H9 (cell line): Measurements from ENCODE around the gene URI1. TPM values are rescaled to one million over a fixed set of nuclear protein-coding genes. Genes with fewer than 3 reads are reported as not detected.
A peak's percentile ranks its signal among the peaks of the same experiment; 100 is the strongest.

Experiments
- DNase-seq: peaks from one replicate; pipeline ENCODE4 v3.0.0-alpha.2; 2017
- H2AFZ ChIP-seq: one replicate; pipeline ENCODE4 v1.6.1; 2013; ENCODE audit warnings: mild to moderate bottlenecking, low read length, control low read depth, moderate library complexity
- H2AK5ac ChIP-seq: 2 replicates; pipeline ENCODE4 v1.6.1; 2013; ENCODE audit warnings: low read length, control low read depth, mixed read lengths; ENCODE audit not compliant: insufficient read length
- H2BK120ac ChIP-seq: one replicate; pipeline ENCODE4 v1.6.1; 2013; ENCODE audit warnings: low read depth, mild to moderate bottlenecking, low read length, control low read depth, inconsistent platforms; ENCODE audit not compliant: poor library complexity, severe bottlenecking
- H2BK12ac ChIP-seq: 2 replicates; pipeline ENCODE4 v1.6.1; 2013; ENCODE audit warnings: low read length, control low read depth, mixed read lengths, low read depth; ENCODE audit not compliant: insufficient read length
- H2BK15ac ChIP-seq: 2 replicates; pipeline ENCODE4 v1.6.1; 2013; ENCODE audit warnings: low read depth, low read length, control low read depth
- H2BK20ac ChIP-seq: one replicate; pipeline ENCODE4 v1.6.1; 2013; ENCODE audit warnings: low read depth, mild to moderate bottlenecking, low read length, control low read depth, inconsistent platforms; ENCODE audit not compliant: poor library complexity, severe bottlenecking
- H2BK5ac ChIP-seq: 2 replicates; pipeline ENCODE4 v1.6.1; 2013; ENCODE audit warnings: low read length, control low read depth, mixed read lengths; ENCODE audit not compliant: insufficient read length
- H3K14ac ChIP-seq: 2 replicates; pipeline ENCODE4 v1.6.1; 2013; ENCODE audit warnings: low read length, control low read depth; ENCODE audit not compliant: insufficient read depth
- H3K18ac ChIP-seq: 2 replicates; pipeline ENCODE4 v1.6.1; 2013; ENCODE audit warnings: low read depth, mild to moderate bottlenecking, mixed read lengths, low read length, control low read depth; ENCODE audit not compliant: insufficient read length
- H3K23ac ChIP-seq: 2 replicates; pipeline ENCODE4 v1.6.1; 2013; ENCODE audit warnings: low read length, control low read depth, mixed read lengths, low read depth; ENCODE audit not compliant: insufficient read length
- H3K23me2 ChIP-seq: 2 replicates; pipeline ENCODE4 v1.6.1; 2013; ENCODE audit warnings: low read depth, mild to moderate bottlenecking, mixed read lengths, low read length, control low read depth; ENCODE audit not compliant: insufficient read length, poor library complexity, severe bottlenecking
- H3K27ac ChIP-seq: 2 replicates; pipeline ENCODE4 v1.5.1; 2013; ENCODE audit warnings: low read length, control low read depth, mixed read lengths, low read depth; ENCODE audit not compliant: insufficient read length
- H3K27me3 ChIP-seq: 2 replicates; pipeline ENCODE4 v1.6.1; 2013; ENCODE audit warnings: low read length, control low read depth, inconsistent platforms; ENCODE audit not compliant: insufficient read depth
- H3K4ac ChIP-seq: 2 replicates; pipeline ENCODE4 v1.6.1; 2013; ENCODE audit warnings: low read depth, mild to moderate bottlenecking, control low read depth, inconsistent platforms, low read length, moderate library complexity
- H3K4me1 ChIP-seq: 2 replicates; pipeline ENCODE4 v1.6.1; 2013; ENCODE audit warnings: low read length, control low read depth, inconsistent platforms; ENCODE audit not compliant: insufficient read depth
- H3K4me2 ChIP-seq: 2 replicates; pipeline ENCODE4 v1.6.1; 2013; ENCODE audit warnings: low read length, control low read depth, mixed read lengths; ENCODE audit not compliant: insufficient read length, insufficient read depth
- H3K56ac ChIP-seq: 2 replicates; pipeline ENCODE4 v1.6.1; 2013; ENCODE audit warnings: low read depth, mild to moderate bottlenecking, mixed read lengths, low read length, control low read depth; ENCODE audit not compliant: insufficient read length
- H3K79me1 ChIP-seq: 2 replicates; pipeline ENCODE4 v1.6.1; 2013; ENCODE audit warnings: low read depth, mild to moderate bottlenecking, moderate library complexity, low read length, control low read depth, inconsistent platforms; ENCODE audit not compliant: insufficient read depth, poor library complexity, severe bottlenecking
- H3K79me2 ChIP-seq: 2 replicates; pipeline ENCODE4 v1.6.1; 2013; ENCODE audit warnings: low read length, control low read depth, inconsistent platforms; ENCODE audit not compliant: insufficient read depth
- H3K9ac ChIP-seq: 2 replicates; pipeline ENCODE4 v1.6.1; 2013; ENCODE audit warnings: low read length, control low read depth, mixed read lengths; ENCODE audit not compliant: insufficient read length; ENCODE audit errors: extremely low read depth
- H3K9me3 ChIP-seq: one replicate; pipeline ENCODE4 v1.6.1; 2013; ENCODE audit warnings: low read depth, low read length, inconsistent platforms; ENCODE audit not compliant: control insufficient read depth
- H3T11ph ChIP-seq: one replicate; pipeline ENCODE4 v1.6.1; 2013; ENCODE audit warnings: mild to moderate bottlenecking, low read length, control low read depth, inconsistent platforms
- H4K20me1 ChIP-seq: one replicate; pipeline ENCODE4 v1.6.1; 2013; ENCODE audit not compliant: control insufficient read depth, insufficient read length, insufficient read depth
- H4K5ac ChIP-seq: 2 replicates; pipeline ENCODE4 v1.6.1; 2013; ENCODE audit warnings: low read depth, mild to moderate bottlenecking, mixed read lengths, low read length, control low read depth; ENCODE audit not compliant: insufficient read length
- H4K8ac ChIP-seq: replicated peaks from 2 replicates; pipeline ENCODE4 v1.6.1; 2013; ENCODE audit warnings: low read length, control low read depth, mixed read lengths, low read depth; ENCODE audit not compliant: insufficient read length
- H4K91ac ChIP-seq: 2 replicates; pipeline ENCODE4 v1.6.1; 2013; ENCODE audit warnings: low read depth, mild to moderate bottlenecking, moderate library complexity, mixed read lengths, low read length, control low read depth; ENCODE audit not compliant: insufficient read length
- H3K27ac Mint-ChIP-seq, 3 experiments: 2 replicates in 2 of 3; 3 replicates in 1 of 3; pipeline ENCODE4 v1.8.0; 2020 to 2021; ENCODE audit warnings: mixed read lengths in 3 of 3, mild to moderate bottlenecking in 1 of 3, moderate library complexity in 1 of 3
- H3K27me3 Mint-ChIP-seq: 2 replicates; pipeline ENCODE4 v1.8.0; 2021; ENCODE audit warnings: low read depth, mild to moderate bottlenecking, moderate library complexity, mixed read lengths
- H3K36me3 Mint-ChIP-seq, 3 experiments: 2 replicates in 2 of 3; 3 replicates in 1 of 3; pipeline ENCODE4 v1.8.0; 2020 to 2021; ENCODE audit warnings: low read depth in 3 of 3, mixed read lengths in 3 of 3; ENCODE audit not compliant: insufficient read depth in 1 of 3
- H3K4me1 Mint-ChIP-seq, 2 experiments: 2 replicates each; pipeline ENCODE4 v1.8.0; 2020; ENCODE audit warnings: mixed read lengths in 2 of 2
- H3K4me3 Mint-ChIP-seq, 2 experiments: 2 replicates in 1 of 2; 3 replicates in 1 of 2; pipeline ENCODE4 v1.8.0; 2020 to 2021; ENCODE audit warnings: mild to moderate bottlenecking in 2 of 2, mixed read lengths in 2 of 2, moderate library complexity in 1 of 2
- H3K9me3 Mint-ChIP-seq, 2 experiments: 2 replicates in 1 of 2; 3 replicates in 1 of 2; pipeline ENCODE4 v1.8.0; 2020; ENCODE audit warnings: mild to moderate bottlenecking in 2 of 2, mixed read lengths in 2 of 2, moderate library complexity in 1 of 2
- WGBS: extraction: QIAGEN DNeasy Blood & Tissue Kit; methylation state at CpG from one replicate; pipeline ENCODE4 v1.1.7; 2013; ENCODE audit warnings: missing lambda C conversion rate, low lambda C conversion rate, mixed read lengths; ENCODE audit not compliant: insufficient read length; ENCODE audit errors: extremely low coverage; 5-methylcytosine and 5-hydroxymethylcytosine counted together
- total RNA-seq: library from RNA; stranded (reverse); gene quantifications from 2 replicates; pipeline ENCODE4 v1.2.1, GENCODE V29; 2021
- TF ChIP-seq, protein P1 (sequence below): fragments of 200-600 bp; sonication (generic); conservative IDR thresholded peaks from 3 replicates; pipeline ENCODE4 v1.8.0; 2021; ENCODE audit warnings: antibody characterized with exemption, mild to moderate bottlenecking

URI1 gene
- total RNA-seq, 1 experiment from 2014 or later = 54.3 TPM

DNA sequence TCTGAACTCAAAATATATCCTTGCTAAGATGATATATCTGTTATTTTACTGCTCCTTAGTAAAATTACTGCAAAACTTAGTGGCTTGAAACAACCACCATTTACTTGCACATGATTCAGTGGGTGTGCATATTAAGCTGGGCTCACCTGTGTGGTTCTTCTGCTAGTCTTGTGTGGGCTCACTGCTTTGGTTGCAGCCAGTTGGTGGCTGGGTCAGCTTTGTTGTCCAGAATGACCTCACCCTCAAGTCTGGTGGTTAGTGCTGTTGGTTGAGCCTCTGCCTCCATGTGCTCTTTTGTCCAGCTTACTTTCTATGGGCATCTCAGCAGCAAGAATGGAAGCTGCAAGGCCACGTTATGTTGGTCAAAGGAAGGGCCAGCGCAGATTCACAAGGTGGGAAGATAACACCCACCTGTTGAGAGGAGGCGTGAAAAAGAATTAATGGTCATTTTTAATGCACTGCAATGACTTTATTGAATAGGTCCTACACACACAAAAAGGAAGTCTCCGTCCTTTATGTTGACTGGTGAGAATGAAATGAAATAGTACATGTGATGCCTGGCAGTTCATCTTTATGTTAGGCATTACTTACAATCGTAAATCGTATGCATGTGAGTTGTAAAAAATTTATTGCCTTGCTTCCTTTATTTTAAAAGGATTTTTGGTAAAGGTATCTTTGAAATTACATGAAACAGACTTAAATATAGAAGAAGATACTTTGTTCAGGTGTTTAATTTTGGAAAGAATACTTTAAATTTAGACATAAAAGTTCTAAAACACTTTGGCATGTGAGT is 34.3 kb downstream of the URI1 start:
- Histone ChIP-seq H4K5ac (no peak overlapping the region), H3K23ac (no peak overlapping the region), H3K79me2 (peaks cover 4% of the 10 kb centered on the region; the same call in 1 of the 2 replicates), H3K79me1 (peaks cover 5% of the 10 kb centered on the region), H4K91ac (no peak overlapping the region), H2BK5ac (no peak overlapping the region), H3K9ac (no peak overlapping the region), H3T11ph (no peak overlapping the region), H3K27ac (no peak overlapping the region), H2AK5ac (no peak overlapping the region), H2AFZ (no peak overlapping the region), H3K4me1 (no peaks in the 10 kb centered on the region; the same call in 1 of the 2 replicates), H3K4me2 (no peak overlapping the region), H2BK15ac (no peak overlapping the region), H2BK20ac (no peak overlapping the region), H2BK120ac (no peak overlapping the region), H4K20me1 (no peaks in the 10 kb centered on the region), H3K4ac (no peak overlapping the region), H3K14ac (no peak overlapping the region), H3K56ac (no peak overlapping the region), H3K23me2 (no peaks in the 10 kb centered on the region), H4K8ac (no peak overlapping the region), H2BK12ac (no peak overlapping the region), H3K9me3 (no peaks in the 10 kb centered on the region), H3K27me3 (no peaks in the 10 kb centered on the region), H3K18ac (no peak overlapping the region)
- no peaks in the 10 kb centered on the region; a peak in 1 of 7 replicates for H3K36me3 Mint-ChIP-seq
- H3K27ac Mint-ChIP-seq = peak overlapping the region in 1 of 3 experiments; percentile 64; a peak in 2 of 7 replicates
- TF ChIP-seq, protein P1, sequence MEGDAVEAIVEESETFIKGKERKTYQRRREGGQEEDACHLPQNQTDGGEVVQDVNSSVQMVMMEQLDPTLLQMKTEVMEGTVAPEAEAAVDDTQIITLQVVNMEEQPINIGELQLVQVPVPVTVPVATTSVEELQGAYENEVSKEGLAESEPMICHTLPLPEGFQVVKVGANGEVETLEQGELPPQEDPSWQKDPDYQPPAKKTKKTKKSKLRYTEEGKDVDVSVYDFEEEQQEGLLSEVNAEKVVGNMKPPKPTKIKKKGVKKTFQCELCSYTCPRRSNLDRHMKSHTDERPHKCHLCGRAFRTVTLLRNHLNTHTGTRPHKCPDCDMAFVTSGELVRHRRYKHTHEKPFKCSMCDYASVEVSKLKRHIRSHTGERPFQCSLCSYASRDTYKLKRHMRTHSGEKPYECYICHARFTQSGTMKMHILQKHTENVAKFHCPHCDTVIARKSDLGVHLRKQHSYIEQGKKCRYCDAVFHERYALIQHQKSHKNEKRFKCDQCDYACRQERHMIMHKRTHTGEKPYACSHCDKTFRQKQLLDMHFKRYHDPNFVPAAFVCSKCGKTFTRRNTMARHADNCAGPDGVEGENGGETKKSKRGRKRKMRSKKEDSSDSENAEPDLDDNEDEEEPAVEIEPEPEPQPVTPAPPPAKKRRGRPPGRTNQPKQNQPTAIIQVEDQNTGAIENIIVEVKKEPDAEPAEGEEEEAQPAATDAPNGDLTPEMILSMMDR = no peak
- no CpG with 5 or more reads among the region's 6 CpGs for WGBS
- no peak overlapping the region for H3K4me3 Mint-ChIP-seq
- no peak for DNase-seq
- H3K4me1 Mint-ChIP-seq = peaks cover 10% of the 10 kb centered on the region in 2 experiments; a peak in 3 of 4 replicates
- H3K27me3 Mint-ChIP-seq = no peaks in the 10 kb centered on the region
- H3K9me3 Mint-ChIP-seq = no peaks in the 10 kb centered on the region
